HEK293 (cell line): ENCODE data around the gene TMED3.
A peak's percentile ranks its signal among the peaks of the same experiment; 100 is the strongest.

ENCODE experiments used
- CTCF ChIA-PET: fragments of 350-600 bp; formaldehyde crosslinking; extraction: SDS; loops from one replicate; lab custom pipeline; 2021; ENCODE audit warnings: antibody characterized with exemption; lab: Yijun Ruan, JAX
- POLR2A ChIA-PET: fragments of 300-600 bp; formaldehyde crosslinking; extraction: SDS; loops from one replicate; lab custom pipeline; 2020; ENCODE audit warnings: antibody characterized with exemption, inconsistent platforms; lab: Yijun Ruan, JAX
- H3K27ac ChIP-seq: fragments of 200-500 bp; sonication (Bioruptor generic); 2 replicates; pipeline ENCODE4 v1.5.1; 2014; ENCODE audit warnings: low read depth, low read length, control low read depth, inconsistent platforms; ENCODE audit errors: extremely low read depth
- H3K36me3 ChIP-seq, 2 experiments: fragments of 200-500 bp in 1 of 2; sonication (Bioruptor generic) in 1 of 2; 1 replicate in 1 of 2; 2 replicates in 1 of 2; pipeline ENCODE4 v1.5.1; 2014 to 2017; ENCODE audit warnings: inconsistent platforms in 2 of 2, low read length in 2 of 2; ENCODE audit not compliant: control insufficient read depth in 2 of 2, insufficient read depth in 1 of 2
- H3K4me1 ChIP-seq: fragments of 200-500 bp; sonication (Bioruptor generic); 2 replicates; pipeline ENCODE4 v1.5.1; 2014; ENCODE audit warnings: mild to moderate bottlenecking, low read length, inconsistent platforms; ENCODE audit not compliant: control insufficient read depth, insufficient read depth
- H3K4me3 ChIP-seq: 2 replicates; pipeline ENCODE4 v1.5.1; 2011; ENCODE audit warnings: low read depth, mild to moderate bottlenecking, control low read depth, low read length, moderate library complexity
- H3K9me3 ChIP-seq: fragments of 200-500 bp; sonication (Bioruptor generic); 2 replicates; pipeline ENCODE4 v1.5.1; 2014; ENCODE audit warnings: low read depth, low read length, inconsistent platforms; ENCODE audit not compliant: control insufficient read depth, insufficient read depth
- BCL11A ChIP-seq: fragments of 450-650 bp; formaldehyde crosslinking; IDR thresholded peaks from 2 replicates; pipeline ENCODE4 v1.5.1; 2016; ENCODE audit warnings: low read depth, missing biosample characterization, missing genetic modification characterization
- CTCF ChIP-seq: fragments of 450-650 bp; formaldehyde crosslinking; IDR thresholded peaks from 2 replicates; pipeline ENCODE4 v1.5.1; 2016; ENCODE audit warnings: missing biosample characterization, missing genetic modification characterization
- PRDM1 ChIP-seq: fragments of 450-650 bp; formaldehyde crosslinking; IDR thresholded peaks from 2 replicates; pipeline ENCODE4; 2016; ENCODE audit warnings: missing biosample characterization, missing genetic modification characterization
- YY2 ChIP-seq: fragments of 450-650 bp; formaldehyde crosslinking; IDR thresholded peaks from 2 replicates; pipeline ENCODE4 v1.5.1; 2016; ENCODE audit warnings: missing biosample characterization, missing genetic modification characterization
- ZBTB1 ChIP-seq: fragments of 450-650 bp; formaldehyde crosslinking; IDR thresholded peaks from 2 replicates; pipeline ENCODE4 v1.5.1; 2016; ENCODE audit warnings: missing biosample characterization, missing genetic modification characterization
- ZBTB17 ChIP-seq: fragments of 450-650 bp; formaldehyde crosslinking; IDR thresholded peaks from 2 replicates; pipeline ENCODE4 v1.5.1; 2016; ENCODE audit warnings: missing biosample characterization, missing genetic modification characterization
- ZBTB21 ChIP-seq: fragments of 450-650 bp; formaldehyde crosslinking; IDR thresholded peaks from 2 replicates; pipeline ENCODE4 v1.5.1; 2017; ENCODE audit warnings: missing biosample characterization, missing genetic modification characterization
- ZIC2 ChIP-seq: fragments of 450-650 bp; formaldehyde crosslinking; IDR thresholded peaks from 2 replicates; pipeline ENCODE4 v1.5.1; 2016; ENCODE audit warnings: missing biosample characterization, missing genetic modification characterization
- ZNF10 ChIP-seq: fragments of 450-650 bp; formaldehyde crosslinking; IDR thresholded peaks from 2 replicates; pipeline ENCODE4 v1.5.1; 2017; ENCODE audit warnings: missing biosample characterization, missing genetic modification characterization
- ZNF221 ChIP-seq: fragments of 450-650 bp; formaldehyde crosslinking; IDR thresholded peaks from 2 replicates; pipeline ENCODE4 v1.5.1; 2017; ENCODE audit warnings: missing biosample characterization, missing genetic modification characterization, borderline replicate concordance
- ZNF280C ChIP-seq: fragments of 450-650 bp; formaldehyde crosslinking; IDR thresholded peaks from 2 replicates; pipeline ENCODE4 v1.5.1; 2016; ENCODE audit warnings: missing biosample characterization, missing genetic modification characterization
- ZNF280D ChIP-seq: fragments of 450-650 bp; formaldehyde crosslinking; IDR thresholded peaks from 2 replicates; pipeline ENCODE4 v1.5.1; 2016; ENCODE audit warnings: missing biosample characterization, missing genetic modification characterization
- ZNF423 ChIP-seq: fragments of 450-650 bp; formaldehyde crosslinking; IDR thresholded peaks from 2 replicates; pipeline ENCODE4 v1.5.1; 2016; ENCODE audit warnings: missing biosample characterization, missing genetic modification characterization
- ZNF433 ChIP-seq: fragments of 450-650 bp; formaldehyde crosslinking; IDR thresholded peaks from 2 replicates; pipeline ENCODE4 v1.5.1; 2016; ENCODE audit warnings: missing biosample characterization, missing genetic modification characterization, low read depth
- ZNF473 ChIP-seq: fragments of 450-650 bp; formaldehyde crosslinking; IDR thresholded peaks from 2 replicates; pipeline ENCODE4 v1.5.1; 2017; ENCODE audit warnings: missing biosample characterization, missing genetic modification characterization
- ZNF501 ChIP-seq: fragments of 450-650 bp; formaldehyde crosslinking; IDR thresholded peaks from 2 replicates; pipeline ENCODE4 v1.5.1; 2016; ENCODE audit warnings: missing biosample characterization, missing genetic modification characterization
- ZNF510 ChIP-seq: fragments of 450-650 bp; formaldehyde crosslinking; IDR thresholded peaks from 2 replicates; pipeline ENCODE4 v1.5.1; 2018; ENCODE audit warnings: mild to moderate bottlenecking, missing genetic modification characterization, missing biosample characterization; ENCODE audit not compliant: insufficient replicate concordance
- ZNF548 ChIP-seq: fragments of 450-650 bp; formaldehyde crosslinking; IDR thresholded peaks from 2 replicates; pipeline ENCODE4 v1.5.1; 2016; ENCODE audit warnings: missing biosample characterization, missing genetic modification characterization
- ZNF621 ChIP-seq: fragments of 450-650 bp; formaldehyde crosslinking; IDR thresholded peaks from 2 replicates; pipeline ENCODE4 v1.5.1; 2017; ENCODE audit warnings: missing biosample characterization, missing genetic modification characterization
- ZNF654 ChIP-seq: fragments of 450-650 bp; formaldehyde crosslinking; IDR thresholded peaks from 2 replicates; pipeline ENCODE4 v1.5.1; 2016; ENCODE audit warnings: low read depth, missing biosample characterization, missing genetic modification characterization
- ZNF777 ChIP-seq: fragments of 450-650 bp; formaldehyde crosslinking; IDR thresholded peaks from 2 replicates; pipeline ENCODE4 v1.5.1; 2017; ENCODE audit warnings: missing biosample characterization, missing genetic modification characterization, borderline replicate concordance
- ZNF785 ChIP-seq: fragments of 450-650 bp; formaldehyde crosslinking; IDR thresholded peaks from 2 replicates; pipeline ENCODE4 v1.5.1; 2016; ENCODE audit warnings: missing biosample characterization, missing genetic modification characterization
- TF ChIP-seq, protein P1 (sequence below): fragments of 450-650 bp; formaldehyde crosslinking; IDR thresholded peaks from 2 replicates; pipeline ENCODE4 v1.5.1; 2017; ENCODE audit warnings: missing biosample characterization, missing genetic modification characterization
- TF ChIP-seq, protein P2 (sequence below): fragments of 450-650 bp; formaldehyde crosslinking; IDR thresholded peaks from 2 replicates; pipeline ENCODE4; 2016; ENCODE audit warnings: missing biosample characterization, missing genetic modification characterization
- TF ChIP-seq, protein P3 (sequence below): fragments of 450-650 bp; formaldehyde crosslinking; IDR thresholded peaks from 2 replicates; pipeline ENCODE4 v1.5.1; 2016; ENCODE audit warnings: missing biosample characterization, missing genetic modification characterization, low read depth

TMED3 gene

DNA sequence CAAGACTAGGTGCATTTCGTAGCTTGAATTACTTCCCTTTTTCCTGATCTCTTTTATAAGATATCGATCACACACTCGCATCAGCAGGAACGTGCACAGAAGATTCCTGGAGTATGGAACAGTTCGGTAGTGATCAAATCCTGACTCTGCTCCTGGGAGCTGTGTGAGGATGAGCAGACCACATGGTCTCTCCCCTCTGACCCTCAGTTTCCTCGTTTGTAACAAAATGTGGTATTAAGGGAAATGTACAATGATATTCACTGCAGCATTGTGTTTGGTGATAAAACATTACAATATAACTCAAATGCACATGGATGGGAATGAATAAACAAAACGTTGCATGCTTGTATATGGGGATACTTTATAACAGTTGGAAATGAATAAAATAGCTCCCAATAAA is 26.7 kb downstream of the TMED3 start (continued):
- TF ChIP-seq, protein P1, sequence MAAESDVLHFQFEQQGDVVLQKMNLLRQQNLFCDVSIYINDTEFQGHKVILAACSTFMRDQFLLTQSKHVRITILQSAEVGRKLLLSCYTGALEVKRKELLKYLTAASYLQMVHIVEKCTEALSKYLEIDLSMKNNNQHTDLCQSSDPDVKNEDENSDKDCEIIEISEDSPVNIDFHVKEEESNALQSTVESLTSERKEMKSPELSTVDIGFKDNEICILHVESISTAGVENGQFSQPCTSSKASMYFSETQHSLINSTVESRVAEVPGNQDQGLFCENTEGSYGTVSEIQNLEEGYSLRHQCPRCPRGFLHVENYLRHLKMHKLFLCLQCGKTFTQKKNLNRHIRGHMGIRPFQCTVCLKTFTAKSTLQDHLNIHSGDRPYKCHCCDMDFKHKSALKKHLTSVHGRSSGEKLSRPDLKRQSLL (tag by site-specific recombination): no peak
- TF ChIP-seq ZIC2 (tag by site-specific recombination): no peak
- no peak for TF ChIP-seq ZNF621 (tag by site-specific recombination)
- no peak for TF ChIP-seq PRDM1 (tag by site-specific recombination)
- TF ChIP-seq, protein P2, sequence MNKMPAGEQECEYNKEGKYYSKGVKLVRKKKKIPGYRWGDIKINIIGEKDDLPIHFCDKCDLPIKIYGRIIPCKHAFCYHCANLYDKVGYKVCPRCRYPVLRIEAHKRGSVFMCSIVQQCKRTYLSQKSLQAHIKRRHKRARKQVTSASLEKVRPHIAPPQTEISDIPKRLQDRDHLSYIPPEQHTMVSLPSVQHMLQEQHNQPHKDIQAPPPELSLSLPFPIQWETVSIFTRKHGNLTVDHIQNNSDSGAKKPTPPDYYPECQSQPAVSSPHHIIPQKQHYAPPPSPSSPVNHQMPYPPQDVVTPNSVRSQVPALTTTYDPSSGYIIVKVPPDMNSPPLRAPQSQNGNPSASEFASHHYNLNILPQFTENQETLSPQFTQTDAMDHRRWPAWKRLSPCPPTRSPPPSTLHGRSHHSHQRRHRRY (tag by site-specific recombination): no peak
- no peak for TF ChIP-seq ZNF548 (tag by site-specific recombination)

- POLR2A ChIA-PET: interaction anchor here (0.8 kb wide), 1 partner anchor 14 kb away, joined by 3 read pairs; no protein-coding TSS in a partner anchor
- H3K9me3 ChIP-seq: no peaks in the 10 kb centered on the region
- H3K27ac ChIP-seq: no peak overlapping the region
- H3K36me3 ChIP-seq: no peaks in the 10 kb centered on the region
- no peak overlapping the region for H3K4me3 ChIP-seq
- H3K4me1 ChIP-seq: no peaks in the 10 kb centered on the region
- no peak for TF ChIP-seq ZNF221
- TF ChIP-seq YY2 (tag by site-specific recombination): peak; percentile 66; the same call in 1 of the 2 replicates
- peak; percentile 58; the same call in 1 of the 2 replicates for TF ChIP-seq CTCF
- TF ChIP-seq ZNF473: no peak
- no peak for TF ChIP-seq BCL11A (tag by site-specific recombination)
- no peak for TF ChIP-seq ZBTB21 (tag by site-specific recombination)
- TF ChIP-seq ZNF777: no peak
- TF ChIP-seq ZBTB1: no peak
- TF ChIP-seq ZNF423 (tag by site-specific recombination): no peak
- TF ChIP-seq ZNF510 (tag by site-specific recombination): no peak
- TF ChIP-seq ZNF280D (tag by site-specific recombination): no peak
- no peak for TF ChIP-seq ZNF433 (tag by site-specific recombination)
- TF ChIP-seq, protein P3, sequence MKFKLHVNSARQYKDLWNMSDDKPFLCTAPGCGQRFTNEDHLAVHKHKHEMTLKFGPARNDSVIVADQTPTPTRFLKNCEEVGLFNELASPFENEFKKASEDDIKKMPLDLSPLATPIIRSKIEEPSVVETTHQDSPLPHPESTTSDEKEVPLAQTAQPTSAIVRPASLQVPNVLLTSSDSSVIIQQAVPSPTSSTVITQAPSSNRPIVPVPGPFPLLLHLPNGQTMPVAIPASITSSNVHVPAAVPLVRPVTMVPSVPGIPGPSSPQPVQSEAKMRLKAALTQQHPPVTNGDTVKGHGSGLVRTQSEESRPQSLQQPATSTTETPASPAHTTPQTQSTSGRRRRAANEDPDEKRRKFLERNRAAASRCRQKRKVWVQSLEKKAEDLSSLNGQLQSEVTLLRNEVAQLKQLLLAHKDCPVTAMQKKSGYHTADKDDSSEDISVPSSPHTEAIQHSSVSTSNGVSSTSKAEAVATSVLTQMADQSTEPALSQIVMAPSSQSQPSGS: no peak
- TF ChIP-seq ZNF10 (tag by site-specific recombination): no peak
- TF ChIP-seq ZNF785 (tag by site-specific recombination): 0 out of 2 replicates have a peak, but pooled peaks have one; percentile 31
- peak; percentile 77 for TF ChIP-seq ZNF654 (tag by site-specific recombination)
- TF ChIP-seq ZBTB17 (tag by site-specific recombination): no peak
- no peak for TF ChIP-seq ZNF501 (tag by site-specific recombination)
- TF ChIP-seq ZNF280C: 0 out of 2 replicates have a peak, but pooled peaks have one; percentile 39
- TF ChIP-seq, all 188 proteins: peak for 5
- CTCF ChIA-PET: interaction anchor here (0.5 to 5.8 kb wide), 61 partner anchors 8 to 1027 kb away, joined by 3 to 100 read pairs (median 4); partner anchors contain the start of gene MINAR1
Observed at GRCh38 chr15:79339588-79340314, 28.8 kb downstream of the TMED3 start.
